Measurements from ENCODE around the gene ARMH3. TPM values are rescaled to one million over a fixed set of nuclear protein-coding genes. Genes with fewer than 3 reads are reported as not detected.

Gene ARMH3
- total RNA-seq, 2 experiments from 2014 or later, result 12.3 to 12.6 TPM

DNA sequence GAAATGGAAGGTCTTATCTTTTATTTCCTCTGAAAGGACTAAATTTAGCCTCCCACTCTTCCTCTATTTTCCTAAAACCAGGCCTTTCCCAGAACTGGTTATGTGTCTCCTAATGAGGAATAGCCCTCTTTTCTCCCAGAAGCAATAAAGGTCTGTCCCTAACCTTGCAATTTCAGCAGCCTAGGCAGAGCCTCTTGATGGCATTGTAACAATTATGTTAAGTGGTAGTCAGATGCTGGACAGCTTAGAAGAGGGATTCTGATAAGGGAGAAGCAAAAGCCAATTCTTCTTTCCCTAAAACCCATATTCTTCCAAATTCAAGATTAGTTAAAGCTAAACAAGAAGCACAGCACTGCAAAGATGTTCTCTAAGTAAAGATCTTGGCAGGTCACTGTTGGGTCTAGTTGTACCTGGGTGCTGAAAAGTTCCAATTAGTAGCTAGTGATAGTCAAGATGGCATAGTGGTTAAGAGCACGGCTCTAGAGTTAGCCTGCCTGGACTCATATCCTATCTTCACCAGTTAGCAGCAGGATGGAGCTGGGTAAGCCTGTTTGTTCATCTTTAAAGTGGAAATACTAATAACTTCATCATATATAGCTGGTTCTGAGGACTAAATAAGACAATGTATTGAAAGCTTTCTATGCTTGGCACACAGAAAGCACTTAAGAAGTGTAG, 198.0 kb downstream of the ARMH3 start:
- CTCF ChIA-PET, result interaction anchor here (0.6 to 3.0 kb wide), 7 partner anchors 17 to 214 kb away, joined by 3 to 23 read pairs (median 4); no protein-coding TSS in a partner anchor
- H3K27ac Mint-ChIP-seq, result no peak overlapping the region
- intact Hi-C loops (cut with micrococcal nuclease), result no loop called here
- no peaks in the 10 kb centered on the region for H3K27me3 Mint-ChIP-seq (ENCODE audit: low read depth)
- no peak for DNase-seq
- H3K9me3 Mint-ChIP-seq, result peaks cover 5% of the 10 kb centered on the region
- H3K36me3 Mint-ChIP-seq (ENCODE audit: low read depth), result peaks cover 20% of the 10 kb centered on the region
- H3K4me3 Mint-ChIP-seq, result no peak overlapping the region
- no peaks in the 10 kb centered on the region for H3K4me1 Mint-ChIP-seq (ENCODE audit: low read depth)

DNA sequence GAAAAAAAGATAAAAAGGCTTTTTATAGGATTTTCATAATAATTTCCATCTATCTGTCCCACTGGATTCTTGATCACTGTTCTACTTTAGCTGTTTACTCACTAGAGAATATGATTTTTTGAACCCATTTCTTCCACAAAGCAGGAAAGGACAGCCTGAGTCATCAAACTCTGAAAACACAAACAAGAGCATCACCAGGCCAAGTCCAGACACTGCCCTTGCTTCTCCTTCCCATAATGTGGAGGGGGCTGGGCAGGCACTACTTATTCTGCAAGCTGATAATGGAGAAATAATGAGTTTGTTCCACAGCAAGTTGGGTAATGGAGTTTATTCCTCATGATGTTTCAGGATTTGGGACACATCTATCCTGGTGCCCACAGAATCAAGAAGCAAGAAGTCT, 199.3 kb downstream of the ARMH3 start:
- Mint-ChIP-seq H3K4me1 (ENCODE audit: low read depth) (no peaks in the 10 kb centered on the region), H3K9me3 (peaks cover 5% of the 10 kb centered on the region), H3K36me3 (ENCODE audit: low read depth) (peaks cover 15% of the 10 kb centered on the region), H3K4me3 (no peak overlapping the region), H3K27ac (no peak overlapping the region), H3K27me3 (ENCODE audit: low read depth) (no peaks in the 10 kb centered on the region)
- CTCF ChIA-PET, result interaction anchor here (0.6 to 1.2 kb wide), 2 partner anchors 16 to 20 kb away, joined by 3 read pairs; no protein-coding TSS in a partner anchor
- intact Hi-C loops (cut with micrococcal nuclease), result no loop called here
- DNase-seq, result no peak

DNA sequence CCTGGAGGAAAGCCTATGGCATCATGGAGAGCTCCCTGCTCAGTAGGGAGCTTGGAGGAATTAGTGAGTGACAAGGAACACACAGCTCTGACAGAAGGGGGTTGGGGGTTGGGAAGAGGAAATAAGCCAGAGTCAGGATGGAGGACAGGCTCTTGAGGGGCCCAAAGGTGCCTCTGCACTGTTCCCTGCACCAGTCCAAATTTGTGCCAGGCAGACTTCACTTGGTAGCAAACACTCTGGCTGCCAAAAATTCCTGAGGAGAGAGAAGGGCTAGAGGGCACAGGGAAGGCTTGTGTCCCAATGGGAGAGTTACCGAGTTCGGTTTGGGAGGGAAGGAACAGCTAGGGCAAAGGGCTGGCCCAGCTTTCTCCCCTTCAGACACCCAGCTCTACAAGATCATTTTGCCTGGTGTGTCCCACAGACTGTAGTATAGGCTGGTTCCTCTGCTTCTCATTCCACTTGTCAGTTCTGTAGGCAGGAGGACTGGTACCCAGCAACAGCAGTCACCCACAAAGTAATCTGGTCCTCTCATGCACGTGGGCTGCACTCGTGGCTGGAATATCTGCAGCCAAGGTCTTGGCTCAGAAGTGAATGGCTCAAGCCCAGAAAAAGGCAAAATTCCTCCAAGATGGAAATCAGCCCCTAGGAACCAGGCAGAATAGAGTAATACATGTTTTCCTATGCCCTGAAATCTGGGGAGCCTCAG, 204.4 kb downstream of the ARMH3 start:
- H3K4me3 Mint-ChIP-seq, result no peak overlapping the region
- intact Hi-C loops (cut with micrococcal nuclease), result no loop called here
- H3K27ac Mint-ChIP-seq, result no peak overlapping the region
- H3K36me3 Mint-ChIP-seq (ENCODE audit: low read depth), result peaks cover 3% of the 10 kb centered on the region
- CTCF ChIA-PET, result interaction anchor here (1.1 to 2.7 kb wide), 2 partner anchors 10 to 221 kb away, joined by 4 to 17 read pairs; no protein-coding TSS in a partner anchor
- no peaks in the 10 kb centered on the region for H3K9me3 Mint-ChIP-seq
- no peaks in the 10 kb centered on the region for H3K27me3 Mint-ChIP-seq (ENCODE audit: low read depth)
- no peaks in the 10 kb centered on the region for H3K4me1 Mint-ChIP-seq (ENCODE audit: low read depth)
- DNase-seq, result no peak

DNA sequence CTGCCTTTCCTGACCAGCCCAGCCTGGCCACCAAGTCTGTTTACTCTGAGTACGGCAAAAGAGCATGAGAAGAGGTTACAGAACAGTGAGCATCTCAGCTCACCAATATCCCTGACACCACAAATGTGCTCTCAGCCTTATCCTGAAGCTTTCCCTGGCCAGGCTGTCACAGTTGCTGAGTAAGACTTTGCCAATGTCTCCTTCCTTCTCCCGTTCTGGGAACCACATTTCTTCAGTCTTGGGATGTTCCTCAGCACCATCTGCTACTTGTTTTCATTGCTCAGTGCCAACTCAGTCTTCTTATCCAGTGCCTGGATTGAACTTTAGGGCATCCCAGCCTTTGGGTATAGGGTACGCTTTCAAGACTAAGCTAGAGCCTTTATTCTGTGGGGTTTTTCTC, 205.2 kb downstream of the ARMH3 start:
- intact Hi-C loops (cut with micrococcal nuclease), result no loop called here
- Mint-ChIP-seq H3K4me3 (no peak overlapping the region), H3K27ac (no peak overlapping the region), H3K9me3 (no peaks in the 10 kb centered on the region), H3K4me1 (ENCODE audit: low read depth) (no peaks in the 10 kb centered on the region), H3K27me3 (ENCODE audit: low read depth) (no peaks in the 10 kb centered on the region), H3K36me3 (ENCODE audit: low read depth) (peaks cover 3% of the 10 kb centered on the region)
- CTCF ChIA-PET, result interaction anchor here (1.0 to 2.7 kb wide), 3 partner anchors 9 to 222 kb away, joined by 3 to 17 read pairs (median 4); no protein-coding TSS in a partner anchor
- DNase-seq, result no peak

DNA sequence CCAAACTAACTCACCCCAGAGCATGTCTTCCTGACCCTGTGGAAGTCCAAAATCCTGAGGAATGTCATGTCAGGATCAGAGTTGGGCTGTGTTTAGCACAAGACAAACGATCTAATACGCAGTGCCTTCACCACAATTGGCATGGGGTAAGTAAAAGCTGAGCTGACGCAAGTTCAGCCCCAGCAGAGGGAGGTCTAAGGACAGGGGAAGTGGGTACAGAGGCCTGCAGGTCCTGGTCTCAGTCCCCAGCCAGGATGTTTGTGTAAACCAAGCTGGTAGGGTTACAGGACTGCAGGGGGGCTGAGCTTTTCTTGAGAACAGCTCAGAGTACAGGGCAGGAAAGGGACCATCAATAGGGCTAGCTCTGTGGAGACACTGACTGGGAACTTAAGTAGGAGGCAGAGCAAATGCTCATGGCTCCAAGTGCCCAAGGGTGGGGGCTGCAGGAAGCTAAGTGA, 207.1 kb downstream of the ARMH3 start:
- no peak overlapping the region for H3K27ac Mint-ChIP-seq

DNA sequence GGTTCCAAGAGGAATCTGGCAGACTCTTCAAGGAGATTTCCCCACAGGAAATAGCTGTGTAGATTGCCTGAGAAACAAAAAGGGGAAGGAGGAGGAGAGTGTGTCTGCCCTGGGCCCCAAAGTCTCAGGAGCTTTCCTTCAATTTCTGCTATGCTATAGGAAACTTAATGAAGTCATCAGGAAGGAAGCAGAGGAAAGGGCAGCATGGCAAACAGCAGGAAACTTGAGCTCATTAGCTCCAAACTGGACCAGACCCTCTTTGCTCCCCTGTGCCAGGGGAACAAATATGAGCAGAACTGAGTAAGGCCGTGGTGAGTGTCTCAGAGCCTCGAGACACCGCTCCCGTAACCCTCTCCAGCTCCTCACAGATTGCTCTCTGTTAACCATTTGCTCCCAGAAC, 207.6 kb downstream of the ARMH3 start:
- H3K9me3 Mint-ChIP-seq, result no peaks in the 10 kb centered on the region
- no peak overlapping the region for H3K27ac Mint-ChIP-seq
- no peak for DNase-seq
- CTCF ChIA-PET, result interaction anchor here (0.7 to 0.8 kb wide), 2 partner anchors 224 to 234 kb away, joined by 3 read pairs; no protein-coding TSS in a partner anchor
- intact Hi-C loops (cut with micrococcal nuclease), result no loop called here
- no peaks in the 10 kb centered on the region for H3K27me3 Mint-ChIP-seq (ENCODE audit: low read depth)
- no peak overlapping the region for H3K4me3 Mint-ChIP-seq
- H3K36me3 Mint-ChIP-seq (ENCODE audit: low read depth), result peaks cover 3% of the 10 kb centered on the region
- H3K4me1 Mint-ChIP-seq (ENCODE audit: low read depth), result peaks cover 7% of the 10 kb centered on the region

More for the DNA sequence above, 207.1 kb downstream of the ARMH3 start:
- H3K4me3 Mint-ChIP-seq, result no peak overlapping the region
- H3K27me3 Mint-ChIP-seq (ENCODE audit: low read depth), result no peaks in the 10 kb centered on the region
- no peaks in the 10 kb centered on the region for H3K9me3 Mint-ChIP-seq
- H3K36me3 Mint-ChIP-seq (ENCODE audit: low read depth), result peaks cover 3% of the 10 kb centered on the region
- CTCF ChIA-PET, result interaction anchor here (0.7 to 0.8 kb wide), 2 partner anchors 224 to 233 kb away, joined by 3 read pairs; no protein-coding TSS in a partner anchor
- intact Hi-C loops (cut with micrococcal nuclease), result no loop called here
- peaks cover 6% of the 10 kb centered on the region for H3K4me1 Mint-ChIP-seq (ENCODE audit: low read depth)
- DNase-seq, result no peak

DNA sequence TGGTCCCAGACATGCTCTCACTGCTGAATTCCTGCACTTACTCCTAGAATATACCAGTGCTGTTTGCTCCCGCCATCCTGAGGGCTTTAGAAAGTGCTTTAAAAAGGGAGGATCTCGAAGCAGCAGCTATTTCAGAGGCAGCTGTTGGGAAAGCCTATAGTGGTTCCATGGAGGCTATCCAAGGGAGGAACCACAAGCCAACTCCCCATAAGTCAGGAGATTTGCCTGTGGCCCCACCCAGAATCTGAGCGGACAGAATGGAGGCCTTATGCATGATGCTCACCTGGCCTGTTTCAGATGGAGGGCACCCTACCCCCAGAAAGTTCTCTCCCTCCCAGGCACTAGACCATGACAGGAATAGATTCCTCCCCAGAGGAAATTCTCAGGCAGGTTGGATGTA, 210.1 kb downstream of the ARMH3 start:
- intact Hi-C loops (cut with micrococcal nuclease), result no loop called here
- Mint-ChIP-seq H3K4me1 (ENCODE audit: low read depth) (peaks cover 25% of the 10 kb centered on the region), H3K36me3 (ENCODE audit: low read depth) (peaks cover 3% of the 10 kb centered on the region), H3K4me3 (no peak overlapping the region), H3K9me3 (no peaks in the 10 kb centered on the region), H3K27ac (no peak overlapping the region), H3K27me3 (ENCODE audit: low read depth) (peaks cover 14% of the 10 kb centered on the region)
- CTCF ChIA-PET, result interaction anchor here (0.8 to 1.2 kb wide), 3 partner anchors 10 to 164 kb away, joined by 3 to 4 read pairs (median 3); no protein-coding TSS in a partner anchor
- no peak for DNase-seq

DNA sequence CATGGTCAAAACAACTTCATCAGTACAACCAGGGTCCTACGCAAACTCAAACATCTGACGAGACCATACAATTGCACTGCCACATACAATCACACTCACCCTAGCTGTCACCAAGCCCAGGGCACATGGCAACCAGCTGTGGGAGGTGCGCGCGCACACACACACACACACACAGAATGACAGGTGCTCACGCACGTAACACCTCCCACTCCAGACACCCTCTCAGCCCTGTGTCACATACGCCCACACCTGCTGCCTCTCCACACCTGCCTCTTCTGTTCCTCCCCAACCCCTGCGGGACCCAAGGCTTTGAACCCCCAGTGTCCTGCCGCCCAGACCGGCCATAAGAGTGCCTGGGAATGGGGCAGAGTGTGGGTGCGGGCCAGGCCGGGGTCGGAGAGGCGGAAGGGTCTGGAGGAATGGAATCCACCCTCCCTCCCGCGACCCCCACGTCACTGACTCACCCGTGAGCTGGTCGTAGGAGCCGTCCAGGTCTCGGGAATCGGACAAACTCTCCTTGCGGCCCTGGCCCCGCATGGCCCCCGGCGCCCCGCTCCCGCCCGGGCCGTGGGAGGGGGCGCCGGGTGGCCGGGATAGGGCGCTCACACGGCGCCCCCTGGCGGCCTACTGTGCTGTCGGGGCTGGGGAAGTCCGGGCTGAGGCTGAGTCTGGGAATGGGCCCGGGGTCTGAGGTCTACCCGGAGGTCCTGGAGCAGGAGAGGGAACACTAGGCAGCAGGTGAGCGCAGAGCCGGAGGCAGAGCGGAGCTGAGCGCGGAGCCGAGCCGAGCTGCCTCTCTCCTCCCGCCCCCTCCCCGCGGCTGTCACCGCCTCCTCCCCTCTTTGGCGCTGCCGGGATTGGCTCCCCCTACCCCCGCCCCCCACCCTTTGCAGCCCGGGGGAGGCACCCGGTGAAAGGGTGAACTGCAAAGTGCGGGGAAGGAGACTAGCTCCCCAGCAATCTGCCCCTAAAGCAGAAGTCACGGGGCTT, 212.6 kb downstream of the ARMH3 start, which contains the start of gene KCNIP2:
KCNIP2 (minus strand) TSS at position 769 of the 990 bp plus-strand sequence; CDS start at position 537, 232 bp downstream.
- Mint-ChIP-seq H3K27ac (no peak within 1 kb of the TSS), H3K4me1 (ENCODE audit: low read depth) (peaks cover 39% of the 10 kb centered on the region), H3K4me3 (peak within 1 kb of the TSS; percentile 72), H3K27me3 (ENCODE audit: low read depth) (peaks cover 14% of the 10 kb centered on the region), H3K36me3 (ENCODE audit: low read depth) (peaks cover 3% of the 10 kb centered on the region), H3K9me3 (no peaks in the 10 kb centered on the region)
- CTCF ChIA-PET, result interaction anchor here (0.5 to 5.5 kb wide), 10 partner anchors 22 to 230 kb away, joined by 3 to 97 read pairs (median 3); no protein-coding TSS in a partner anchor
- DNase-seq, result peak; percentile 72
- intact Hi-C loops (cut with micrococcal nuclease), result loop anchor here (5.0 kb wide), 1 partner anchor 289 kb away; the partner anchor contains the start of gene PPRC1

DNA sequence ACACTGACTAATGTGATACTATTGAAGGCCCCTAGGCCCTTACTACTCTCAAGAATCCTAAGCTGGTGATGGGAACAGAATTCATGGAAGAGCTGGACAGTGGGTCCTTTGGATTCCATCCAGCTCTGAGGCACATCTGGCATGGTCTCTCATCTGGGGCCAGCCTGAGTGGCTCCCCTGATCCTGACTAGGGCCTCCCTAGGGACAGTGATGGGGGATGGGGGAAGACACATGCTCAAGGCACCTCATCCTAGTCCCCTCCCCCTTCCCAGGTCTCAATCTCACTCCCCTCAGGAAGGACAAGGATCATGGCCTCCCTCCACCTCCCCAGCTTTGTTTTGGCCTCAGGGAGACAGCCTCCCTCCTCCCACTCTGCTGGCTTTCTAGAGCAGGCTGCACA, 214.1 kb downstream of the ARMH3 start:
- H3K27me3 Mint-ChIP-seq (ENCODE audit: low read depth), result peaks cover 14% of the 10 kb centered on the region
- no peak overlapping the region for H3K27ac Mint-ChIP-seq
- intact Hi-C loops (cut with micrococcal nuclease), result loop anchor here (1.0 to 5.0 kb wide), 3 partner anchors 239 to 290 kb away; partner anchors contain the start of gene PPRC1
- H3K36me3 Mint-ChIP-seq (ENCODE audit: low read depth), result no peaks in the 10 kb centered on the region
- H3K4me1 Mint-ChIP-seq (ENCODE audit: low read depth), result peaks cover 39% of the 10 kb centered on the region
- DNase-seq, result no peak
- CTCF ChIA-PET, result interaction anchor here (0.5 to 5.5 kb wide), 35 partner anchors 9 to 801 kb away, joined by 3 to 97 read pairs (median 4); partner anchors contain the start of genes NPM3 and OGA
- H3K9me3 Mint-ChIP-seq, result no peaks in the 10 kb centered on the region
- H3K4me3 Mint-ChIP-seq, result no peak overlapping the region

DNA sequence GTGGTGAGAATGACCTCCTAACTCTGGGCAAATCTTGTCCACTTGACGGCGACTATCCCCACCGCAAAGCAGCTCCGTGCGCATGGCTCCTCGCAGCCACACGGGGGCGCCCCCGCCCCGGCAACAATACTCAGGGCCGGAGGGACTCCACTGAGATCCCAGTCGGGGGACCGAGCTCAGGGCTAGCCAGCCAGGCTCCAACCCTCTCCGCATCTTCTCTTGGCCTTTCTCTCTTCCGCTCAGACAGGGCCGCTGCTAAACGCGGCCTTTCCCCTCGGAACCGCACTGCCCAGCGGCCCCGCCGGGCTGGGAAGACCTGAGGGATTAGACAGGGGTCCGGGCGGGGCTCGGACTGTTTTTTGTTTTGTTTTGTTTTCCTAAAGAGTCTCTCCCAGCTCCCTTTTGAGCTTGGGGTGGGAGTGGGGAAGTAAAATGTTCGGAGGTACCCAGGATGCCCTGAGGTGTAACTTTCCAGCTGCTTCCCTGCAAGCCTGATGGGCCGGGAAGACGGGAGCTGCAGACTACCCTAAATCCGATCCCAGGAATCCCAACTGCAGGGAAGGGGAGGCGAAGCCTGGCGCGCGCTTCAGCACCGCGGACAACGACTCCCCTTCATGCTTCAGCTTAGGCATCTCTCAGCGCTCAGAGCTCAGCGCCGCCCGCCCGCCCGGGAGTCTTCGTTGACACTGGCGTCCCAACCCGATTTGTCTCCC, 215.1 kb downstream of the ARMH3 start:
- intact Hi-C loops (cut with micrococcal nuclease), result loop anchor here (1.0 to 5.0 kb wide), 7 partner anchors 23 to 291 kb away; partner anchors contain the start of genes OGA and PPRC1
- no peaks in the 10 kb centered on the region for H3K9me3 Mint-ChIP-seq
- peak; percentile 84 for DNase-seq
- CTCF ChIA-PET, result interaction anchor here (0.6 to 5.5 kb wide), 52 partner anchors 8 to 1349 kb away, joined by 3 to 97 read pairs (median 4); partner anchors contain the start of genes NPM3, OGA and POLL
- peaks cover 14% of the 10 kb centered on the region for H3K27me3 Mint-ChIP-seq (ENCODE audit: low read depth)
- H3K27ac Mint-ChIP-seq, result no peak overlapping the region
- peaks cover 41% of the 10 kb centered on the region for H3K4me1 Mint-ChIP-seq (ENCODE audit: low read depth)
- no peaks in the 10 kb centered on the region for H3K36me3 Mint-ChIP-seq (ENCODE audit: low read depth)
- H3K4me3 Mint-ChIP-seq, result peak overlapping the region; percentile 76

Data from activated naive CD4-positive, alpha-beta T cell treated with anti-CD3 and anti-CD28 coated beads for 36 hours (primary cell).